Skeletal muscle tissue (tissue), 4 donors: ENCODE results near the gene CMC1. TPM values are rescaled to one million over a fixed set of nuclear protein-coding genes. Genes with fewer than 3 reads are reported as not detected.
A peak's percentile ranks its signal among the peaks of the same experiment; 100 is the strongest.

Experiments used
- H3K27ac ChIP-seq: one replicate; pipeline ENCODE4 v1.7.0; 2013; ENCODE audit warnings: mild to moderate bottlenecking, low read depth, low read length, inconsistent platforms
- H3K27me3 ChIP-seq, 3 donors: one replicate each; pipeline ENCODE4 v1.7.0; 2013; ENCODE audit warnings: low read length in 3 of 3; ENCODE audit not compliant: control insufficient read depth in 3 of 3, insufficient read depth in 3 of 3
- H3K36me3 ChIP-seq, 3 donors: one replicate each; pipeline ENCODE4 v1.7.0; 2013; ENCODE audit warnings: low read length in 3 of 3; ENCODE audit not compliant: control insufficient read depth in 3 of 3, insufficient read depth in 3 of 3
- H3K4me1 ChIP-seq, 3 donors: one replicate each; pipeline ENCODE4 v1.7.0; 2013; ENCODE audit warnings: low read length in 3 of 3, mild to moderate bottlenecking in 3 of 3; ENCODE audit not compliant: control insufficient read depth in 3 of 3, insufficient read depth in 3 of 3
- H3K4me3 ChIP-seq, 3 donors: one replicate each; pipeline ENCODE4 v1.7.0; 2013; ENCODE audit warnings: low read length in 3 of 3
- H3K9ac ChIP-seq, 3 donors: one replicate each; pipeline ENCODE4 v1.7.0; 2013; ENCODE audit warnings: low read length in 3 of 3, mild to moderate bottlenecking in 3 of 3, moderate library complexity in 2 of 3, low read depth in 1 of 3
- H3K9me3 ChIP-seq, 3 donors: one replicate each; pipeline ENCODE4 v1.7.0; 2013; ENCODE audit warnings: low read length in 3 of 3; ENCODE audit not compliant: control insufficient read depth in 3 of 3
- total RNA-seq: library from RNA; depleted of rRNA; stranded (reverse); fragments of >200 nt; gene quantifications from one replicate; pipeline ENCODE4 v1.2.3, GENCODE V29; 2014
- donor health status: Osteomylitis.

Gene CMC1
- total RNA-seq, 1 donor from 2014 or later: 5.2 TPM

DNA sequence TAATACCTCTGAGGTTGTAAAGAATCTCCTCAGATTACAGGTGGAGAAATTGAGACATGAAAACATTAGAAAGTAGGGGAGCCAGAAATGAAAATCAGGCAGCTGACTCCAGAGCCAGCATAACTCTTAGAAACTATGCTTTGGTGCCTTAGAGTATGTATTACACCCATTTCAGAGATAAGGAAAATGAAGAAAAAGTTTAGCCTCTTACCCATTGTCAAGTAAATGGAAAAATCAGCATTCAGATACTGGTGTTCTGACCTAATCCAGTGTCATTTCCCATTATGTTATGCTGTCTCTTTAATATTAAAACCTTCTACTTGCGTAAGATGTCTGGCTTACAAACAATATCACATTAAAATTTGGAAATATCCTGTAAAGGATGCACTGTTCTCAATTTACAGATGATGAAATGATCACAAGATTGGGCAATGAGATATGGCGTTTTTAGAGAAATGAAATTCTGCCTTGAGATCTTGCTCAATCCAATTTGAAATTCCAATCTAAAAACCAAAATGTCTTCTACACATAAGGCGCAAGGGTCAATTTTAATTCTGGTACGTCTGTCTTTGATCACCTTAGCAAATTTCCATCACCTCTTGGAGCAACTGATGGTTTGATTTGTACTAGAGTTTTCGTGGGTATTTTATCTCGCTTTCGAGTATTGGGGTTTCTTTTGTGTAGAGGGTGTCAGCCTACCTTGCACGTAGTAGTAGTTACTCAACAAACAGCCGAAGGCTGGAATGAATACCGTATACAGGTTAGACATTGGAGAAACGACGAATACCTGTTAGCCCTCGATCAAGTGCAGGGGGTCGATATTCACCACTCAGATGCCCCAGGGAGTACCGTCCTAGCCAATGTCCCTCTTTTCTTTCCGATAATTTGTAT is 106.2 kb downstream of the CMC1 start:
- peaks cover 10 to 24% (median 18%) of the 10 kb centered on the region in 3 donors for H3K4me1 ChIP-seq
- H3K9me3 ChIP-seq: no peaks in the 10 kb centered on the region
- peak overlapping the region; percentile 91 to 96 (median 93) for H3K4me3 ChIP-seq
- peaks cover 0 to 2% (median 0%) of the 10 kb centered on the region in 3 donors for H3K36me3 ChIP-seq
- no peaks in the 10 kb centered on the region for H3K27me3 ChIP-seq
- peak overlapping the region; percentile 99 for H3K27ac ChIP-seq
- peak overlapping the region; percentile 97 to 98 (median 97) for H3K9ac ChIP-seq

GRCh38 chr3:28348265-28348628 is 106.8 kb downstream of the CMC1 start:
- Histone ChIP-seq H3K9me3 (peaks cover 0 to 2% (median 0%) of the 10 kb centered on the region in 3 donors), H3K36me3 (peaks cover 0 to 3% (median 0%) of the 10 kb centered on the region in 3 donors), H3K9ac (peak overlapping the region; percentile 97 to 98 (median 97)), H3K27ac (peak overlapping the region; percentile 99), H3K4me1 (peaks cover 10 to 24% (median 18%) of the 10 kb centered on the region in 3 donors), H3K4me3 (peak overlapping the region; percentile 91 to 96 (median 93)), H3K27me3 (no peaks in the 10 kb centered on the region)

- H3K4me1 ChIP-seq: peaks cover 10 to 24% (median 18%) of the 10 kb centered on the region in 3 donors
- no peaks in the 10 kb centered on the region for H3K27me3 ChIP-seq
- H3K9me3 ChIP-seq: peaks cover 0 to 2% (median 2%) of the 10 kb centered on the region in 3 donors
- H3K36me3 ChIP-seq: peaks cover 0 to 3% (median 3%) of the 10 kb centered on the region in 3 donors
- peak within 1 kb of the TSS; percentile 97 to 98 (median 97) for H3K9ac ChIP-seq
- peak within 1 kb of the TSS; percentile 99 for H3K27ac ChIP-seq
- H3K4me3 ChIP-seq: peak within 1 kb of the TSS; percentile 91 to 96 (median 93)
These were observed 107.4 kb downstream of the CMC1 start, which contains the start of the genes AZI2 and ZCWPW2 for GRCh38 chr3:28348629-28349468. Gene AZI2 (minus strand): TSS chr3:28348824. CDS start chr3:28340617, 8,207 bp downstream. Gene ZCWPW2 (plus strand): TSS chr3:28348721. CDS start chr3:28413069, 64,348 bp downstream.

GRCh38 chr3:28349469-28350000 is 108.1 kb downstream of the CMC1 start:
- H3K36me3 ChIP-seq: peaks cover 0 to 3% (median 3%) of the 10 kb centered on the region in 3 donors
- H3K9me3 ChIP-seq: peaks cover 0 to 3% (median 2%) of the 10 kb centered on the region in 3 donors
- no peaks in the 10 kb centered on the region for H3K27me3 ChIP-seq
- peak overlapping the region; percentile 97 to 98 (median 97) for H3K9ac ChIP-seq
- H3K4me3 ChIP-seq: peak overlapping the region; percentile 91 to 96 (median 93)
- peak overlapping the region; percentile 99 for H3K27ac ChIP-seq
- H3K4me1 ChIP-seq: peaks cover 10 to 24% (median 18%) of the 10 kb centered on the region in 3 donors

Other genes starting within 250 kb of the CMC1 start
- gene ZCWPW2, start 107.1 kb downstream of the CMC1 start, total RNA-seq: 2.1 TPM
- gene AZI2, start 107.2 kb downstream of the CMC1 start, total RNA-seq: 25.1 TPM